Colonic mucosa (tissue), 4 donors: ENCODE measurements around the gene KLK5. TPM values are rescaled to one million over a fixed set of nuclear protein-coding genes. Genes with fewer than 3 reads are reported as not detected.

ENCODE experiments used
- DNase-seq: peaks from one replicate; pipeline ENCODE4 v3.0.0-alpha.2; 2020
- H3K27ac ChIP-seq: fragments of 200-600 bp; one replicate; pipeline ENCODE4 v1.8.0; 2021
- H3K27me3 ChIP-seq: fragments of 200-600 bp; one replicate; pipeline ENCODE4 v1.8.0; 2021
- H3K36me3 ChIP-seq: fragments of 200-600 bp; one replicate; pipeline ENCODE4 v1.8.0; 2021
- H3K4me1 ChIP-seq: fragments of 200-600 bp; one replicate; pipeline ENCODE4 v1.8.0; 2021; ENCODE audit warnings: mild to moderate bottlenecking
- H3K4me3 ChIP-seq: fragments of 200-600 bp; one replicate; pipeline ENCODE4 v1.8.0; 2021
- H3K9ac ChIP-seq, 2 donors: one replicate each; pipeline ENCODE4 v1.7.0; 2013; ENCODE audit warnings: control low read depth in 2 of 2, low read depth in 2 of 2, low read length in 2 of 2
- H3K9me3 ChIP-seq: fragments of 200-600 bp; one replicate; pipeline ENCODE4 v1.8.0; 2021
- CTCF ChIP-seq: fragments of 200-600 bp; IDR thresholded peaks from one replicate; pipeline ENCODE4 v1.8.0; 2022; ENCODE audit warnings: antibody characterized with exemption, mild to moderate bottlenecking
- intact Hi-C: fragments of 100-400 bp; cut with DNase I; formaldehyde crosslinking; loops from one replicate; pipeline ENCODE4 v1.14.1; 2022
- total RNA-seq, 2 donors: library from RNA; stranded (reverse); fragmentation: NEBNext Ultra II Directional in 1 of 2; extraction: Animal tissue kit (Norgen Biotek cat#: 25700) in 1 of 2; gene quantifications; one replicate each; pipeline ENCODE4 v1.2.1, GENCODE V29; 2021
- donor health status: healthy.
- donor health status: DM: no; HTN: no; CAD: no.
- donor health status: DM: no; HTN: no; CAD: no.

Gene KLK5
- total RNA-seq, 2 donors from 2014 or later: not detected

GRCh38 chr19:50959731-50960500, 7.1 kb upstream of the KLK5 start:
- intact Hi-C loops: no loop called here
- H3K27me3 ChIP-seq: no peaks in the 10 kb centered on the region

GRCh38 chr19:50957587-50957986, 4.7 kb upstream of the KLK5 start:
- DNase-seq: no peak
- intact Hi-C loops: no loop called here
- no peak overlapping the region for H3K4me3 ChIP-seq
- TF ChIP-seq CTCF: no peak
- H3K27ac ChIP-seq: no peak overlapping the region
- H3K4me1 ChIP-seq: no peaks in the 10 kb centered on the region
- no peaks in the 10 kb centered on the region for H3K36me3 ChIP-seq
- H3K9ac ChIP-seq: no peak overlapping the region
- H3K9me3 ChIP-seq: no peaks in the 10 kb centered on the region
- H3K27me3 ChIP-seq: no peaks in the 10 kb centered on the region

More at GRCh38 chr19:50959731-50960500, 7.1 kb upstream of the KLK5 start:
- Histone ChIP-seq H3K36me3 (no peaks in the 10 kb centered on the region), H3K27ac (no peak overlapping the region), H3K4me3 (no peak overlapping the region), H3K9ac (no peak overlapping the region), H3K9me3 (no peaks in the 10 kb centered on the region), H3K4me1 (no peaks in the 10 kb centered on the region)
- no peak for TF ChIP-seq CTCF
- no peak for DNase-seq

GRCh38 chr19:50949861-50950260, 3.0 kb downstream of the KLK5 start:
- TF ChIP-seq CTCF: no peak
- no peaks in the 10 kb centered on the region for H3K4me1 ChIP-seq
- H3K4me3 ChIP-seq: no peak overlapping the region
- no peaks in the 10 kb centered on the region for H3K9me3 ChIP-seq
- intact Hi-C loops: no loop called here
- no peak overlapping the region for H3K9ac ChIP-seq
- H3K27me3 ChIP-seq: no peaks in the 10 kb centered on the region
- DNase-seq: no peak
- H3K36me3 ChIP-seq: no peaks in the 10 kb centered on the region
- no peak overlapping the region for H3K27ac ChIP-seq

GRCh38 chr19:50947123-50947522, 5.7 kb downstream of the KLK5 start:
- H3K9ac ChIP-seq: no peak overlapping the region
- intact Hi-C loops: no loop called here
- no peaks in the 10 kb centered on the region for H3K4me1 ChIP-seq
- no peak overlapping the region for H3K4me3 ChIP-seq
- H3K36me3 ChIP-seq: no peaks in the 10 kb centered on the region
- DNase-seq: no peak
- H3K27me3 ChIP-seq: no peaks in the 10 kb centered on the region
- no peak overlapping the region for H3K27ac ChIP-seq
- no peaks in the 10 kb centered on the region for H3K9me3 ChIP-seq
- no peak for TF ChIP-seq CTCF

- intact Hi-C loops: no loop called here
- DNase-seq: no peak
These were observed 8.0 kb downstream of the KLK5 start for GRCh38 chr19:50944795-50945194.

More at GRCh38 chr19:50944795-50945194, 8.0 kb downstream of the KLK5 start:
- Histone ChIP-seq H3K27me3 (no peaks in the 10 kb centered on the region), H3K36me3 (no peaks in the 10 kb centered on the region), H3K9me3 (no peaks in the 10 kb centered on the region), H3K27ac (no peak overlapping the region), H3K9ac (no peak overlapping the region), H3K4me3 (no peak overlapping the region), H3K4me1 (no peaks in the 10 kb centered on the region)
- TF ChIP-seq CTCF: no peak
